CD14-positive monocyte (primary cell): ENCODE data around the gene ST3GAL5. TPM values are rescaled to one million over a fixed set of nuclear protein-coding genes. Genes with fewer than 3 reads are reported as not detected.

Source experiments
- DNase-seq, 3 donors: peaks; one replicate each; pipeline ENCODE4 v3.0.0-alpha.2; 2011 to 2022
- H2AFZ ChIP-seq: 2 replicates; pipeline ENCODE4 v1.6.0; 2012; ENCODE audit warnings: mild to moderate bottlenecking, low read depth, low read length, inconsistent platforms; ENCODE audit not compliant: insufficient read depth, poor library complexity, severe bottlenecking
- H3K27ac ChIP-seq, 2 donors: 1 replicate in 1 of 2; 2 replicates in 1 of 2; pipeline ENCODE4 v1.5.1; 2012 to 2013; ENCODE audit warnings: low read length in 2 of 2, control low read depth in 1 of 2, inconsistent platforms in 1 of 2, low read depth in 1 of 2, mild to moderate bottlenecking in 1 of 2
- H3K27me3 ChIP-seq, 2 donors: one replicate each; pipeline versions ENCODE4 v1.6.0 to v1.6.1; 2011 to 2013; ENCODE audit warnings: low read length in 2 of 2; ENCODE audit not compliant: control insufficient read depth in 2 of 2, insufficient read depth in 2 of 2
- H3K36me3 ChIP-seq, 2 donors: replicated peaks in 1 of 2; 1 replicate in 1 of 2; 2 replicates in 1 of 2; pipeline versions ENCODE4 v1.5.1 to v1.6.1; 2012 to 2013; ENCODE audit warnings: low read length in 2 of 2, control low read depth in 1 of 2, inconsistent platforms in 1 of 2, mild to moderate bottlenecking in 1 of 2; ENCODE audit not compliant: insufficient read depth in 2 of 2, control insufficient read depth in 1 of 2
- H3K4me1 ChIP-seq, 2 donors: 1 replicate in 1 of 2; 2 replicates in 1 of 2; pipeline versions ENCODE4 v1.5.1 to v1.6.1; 2012 to 2013; ENCODE audit warnings: low read length in 2 of 2, control low read depth in 1 of 2, inconsistent platforms in 1 of 2, mild to moderate bottlenecking in 1 of 2, moderate library complexity in 1 of 2; ENCODE audit not compliant: insufficient read depth in 2 of 2, control insufficient read depth in 1 of 2
- H3K4me2 ChIP-seq: replicated peaks from 2 replicates; pipeline ENCODE3; 2012; ENCODE audit warnings: low read length, moderate library complexity, mild to moderate bottlenecking; ENCODE audit not compliant: poor library complexity, severe bottlenecking; ENCODE audit errors: extremely low read depth
- H3K4me3 ChIP-seq, 3 experiments: fragments of 200-600 bp in 1 of 3; sonication (generic) in 1 of 3; replicated peaks in 1 of 3; 1 replicate in 2 of 3; 2 replicates in 1 of 3; pipeline ENCODE4 v1.5.1; 2011 to 2013; ENCODE audit warnings: low read length in 3 of 3, mild to moderate bottlenecking in 3 of 3, control low read depth in 2 of 3, low read depth in 2 of 3, inconsistent platforms in 1 of 3, moderate library complexity in 1 of 3
- H3K79me2 ChIP-seq: 2 replicates; pipeline ENCODE4 v1.6.0; 2012; ENCODE audit warnings: mild to moderate bottlenecking, control low read depth, inconsistent platforms, low read length, moderate library complexity; ENCODE audit not compliant: insufficient read depth
- H3K9ac ChIP-seq: 2 replicates; pipeline ENCODE4 v1.6.0; 2017; ENCODE audit warnings: low read length, mild to moderate bottlenecking; ENCODE audit not compliant: insufficient read depth, poor library complexity, severe bottlenecking
- H3K9me3 ChIP-seq, 2 donors: replicated peaks in 1 of 2; 1 replicate in 1 of 2; 2 replicates in 1 of 2; pipeline versions ENCODE4 v1.5.1 to v1.6.1; 2012 to 2013; ENCODE audit warnings: low read length in 2 of 2, control low read depth in 1 of 2; ENCODE audit not compliant: control insufficient read depth in 1 of 2, insufficient read depth in 1 of 2
- H4K20me1 ChIP-seq: 2 replicates; pipeline ENCODE4 v1.6.0; 2012; ENCODE audit warnings: mild to moderate bottlenecking, low read length, control low read depth, moderate library complexity; ENCODE audit not compliant: insufficient read depth
- H3K27ac Mint-ChIP-seq, 7 donors: one replicate each; pipeline ENCODE4 v1.8.0; 2020; ENCODE audit warnings: mild to moderate bottlenecking in 7 of 7, mixed read lengths in 7 of 7, moderate library complexity in 6 of 7, inconsistent platforms in 2 of 7
- H3K27me3 Mint-ChIP-seq, 3 donors: one replicate each; pipeline ENCODE4 v1.8.0; 2021 to 2022; ENCODE audit warnings: low read depth in 3 of 3, mild to moderate bottlenecking in 3 of 3, mixed read lengths in 3 of 3, moderate library complexity in 3 of 3, inconsistent platforms in 1 of 3
- H3K36me3 Mint-ChIP-seq, 2 donors: one replicate each; pipeline ENCODE4 v1.8.0; 2020; ENCODE audit warnings: mixed read lengths in 2 of 2, inconsistent platforms in 1 of 2, mild to moderate bottlenecking in 1 of 2
- H3K4me1 Mint-ChIP-seq: one replicate; pipeline ENCODE4 v1.8.0; 2020; ENCODE audit warnings: mild to moderate bottlenecking, mixed read lengths
- H3K4me3 Mint-ChIP-seq, 2 donors: one replicate each; pipeline ENCODE4 v1.8.0; 2020; ENCODE audit warnings: mild to moderate bottlenecking in 2 of 2, mixed read lengths in 2 of 2, moderate library complexity in 1 of 2
- H3K9me3 Mint-ChIP-seq, 7 donors: one replicate each; pipeline ENCODE4 v1.8.0; 2020 to 2022; ENCODE audit warnings: mixed read lengths in 7 of 7, mild to moderate bottlenecking in 6 of 7, moderate library complexity in 6 of 7, inconsistent platforms in 2 of 7
- CTCF ChIP-seq: fragments of 200-600 bp; IDR thresholded peaks from one replicate; pipeline ENCODE4 v1.8.0; 2022; ENCODE audit warnings: antibody characterized with exemption, mild to moderate bottlenecking
- WGBS: methylation state at CpG from one replicate; pipeline ENCODE4 v1.1.5; 2013; ENCODE audit warnings: missing lambda C conversion rate; ENCODE audit not compliant: insufficient coverage; 5-methylcytosine and 5-hydroxymethylcytosine counted together
- intact Hi-C, 2 donors: fragments of 100-400 bp; cut with micrococcal nuclease; formaldehyde crosslinking; loops; one replicate each; pipeline versions ENCODE4 v1.15.0 to v1.15.1; 2023
- polyA plus RNA-seq, 3 donors: library from polyadenylated mRNA; depleted of rRNA in 1 of 3; unstranded in 2 of 3; stranded (reverse) in 1 of 3; fragments of 300-500 nt in 2 of 3; fragments of >200 nt in 1 of 3; fragmentation: Illumina TruSeq in 2 of 3; gene quantifications; 1 replicate in 2 of 3; 2 replicates in 1 of 3; pipeline ENCODE4 v1.2.3, GENCODE V29; 2012 to 2021

ST3GAL5 gene
- polyA plus RNA-seq, 3 donors: 14.0 to 51.2 (median 19.5) TPM

GRCh38 chr2:85875350-85876050 is 13.3 kb downstream of the ST3GAL5 start:
- H3K36me3 ChIP-seq: peaks cover 3 to 23% of the 10 kb centered on the region in 2 donors
- H3K79me2 ChIP-seq: peaks cover 80% of the 10 kb centered on the region
- H3K9me3 ChIP-seq: no peaks in the 10 kb centered on the region
- WGBS: 0% methylated on average over 2 of the region's 8 CpGs
- peaks cover 92% of the 10 kb centered on the region for H4K20me1 ChIP-seq
- H3K27ac ChIP-seq: peak overlapping the region; percentile 46 to 78
- Mint-ChIP-seq H3K4me1 (peaks cover 47% of the 10 kb centered on the region), H3K27ac (peak overlapping the region; percentile 65 to 90 (median 82)), H3K27me3 (peaks cover 0 to 6% (median 1%) of the 10 kb centered on the region in 3 donors), H3K36me3 (peaks cover 47 to 55% of the 10 kb centered on the region in 2 donors), H3K9me3 (peaks cover 0 to 2% (median 0%) of the 10 kb centered on the region in 7 donors), H3K4me3 (peak overlapping the region; percentile 65 to 87)
- H3K27me3 ChIP-seq: no peaks in the 10 kb centered on the region
- peaks cover 18 to 25% of the 10 kb centered on the region in 2 donors for H3K4me1 ChIP-seq
- peak overlapping the region; percentile 71 for H3K4me2 ChIP-seq
- no peak for TF ChIP-seq CTCF
- peak overlapping the region; percentile 25 for H2AFZ ChIP-seq
- peak overlapping the region; percentile 35 for H3K9ac ChIP-seq
- intact Hi-C loops: no loop called here
- peak overlapping the region in 2 of 3 experiments; percentile 24 to 64 for H3K4me3 ChIP-seq
- DNase-seq: peak in 2 of 3 donors; percentile 22 to 37

- H3K36me3 Mint-ChIP-seq: peaks cover 50 to 55% of the 10 kb centered on the region in 2 donors
- DNase-seq: no peak
- Histone ChIP-seq H2AFZ (no peak overlapping the region), H4K20me1 (peaks cover 90% of the 10 kb centered on the region), H3K4me3 (no peak overlapping the region), H3K9me3 (no peaks in the 10 kb centered on the region), H3K4me1 (peaks cover 18 to 22% of the 10 kb centered on the region in 2 donors), H3K36me3 (peaks cover 14 to 39% of the 10 kb centered on the region in 2 donors), H3K79me2 (peaks cover 73% of the 10 kb centered on the region), H3K9ac (no peak overlapping the region), H3K27me3 (no peaks in the 10 kb centered on the region), H3K4me2 (no peak overlapping the region), H3K27ac (no peak overlapping the region)
- peak overlapping the region in 1 of 7 donors; percentile 54 for H3K27ac Mint-ChIP-seq
- peak; percentile 21 for TF ChIP-seq CTCF
- no peak overlapping the region for H3K4me3 Mint-ChIP-seq
- H3K9me3 Mint-ChIP-seq: peaks cover 0 to 2% (median 0%) of the 10 kb centered on the region in 7 donors
- peaks cover 0 to 3% (median 1%) of the 10 kb centered on the region in 3 donors for H3K27me3 Mint-ChIP-seq
- intact Hi-C loops: no loop called here
- WGBS: 80% methylated on average over 1 of the region's 4 CpGs
- H3K4me1 Mint-ChIP-seq: peaks cover 35% of the 10 kb centered on the region
These were observed 15.1 kb downstream of the ST3GAL5 start for GRCh38 chr2:85873679-85874078.
